Upper lobe of left lung (tissue), 6 donors: ENCODE data around the gene SEPTIN1. TPM values are rescaled to one million over a fixed set of nuclear protein-coding genes. Genes with fewer than 3 reads are reported as not detected.

Experiments
- ATAC-seq, 2 donors: fragments of 200-7000 bp; cut with Tn5 transposase; one replicate each; pipeline ENCODE4 v1.9.1; 2022; ENCODE audit warnings: mild to moderate bottlenecking in 2 of 2, moderate library complexity in 2 of 2; ENCODE audit not compliant: low FRiP score in 2 of 2
- DNase-seq, 2 donors: peaks; one replicate each; pipeline ENCODE4 v3.0.0-alpha.2; 2019 to 2020
- H3K27ac ChIP-seq, 4 donors: fragments of 200-600 bp; sonication (generic); one replicate each; pipeline ENCODE4 v1.5.1; 2016 to 2019
- H3K27me3 ChIP-seq, 4 donors: fragments of 200-600 bp; sonication (generic); one replicate each; pipeline ENCODE4 v1.5.1; 2017 to 2019
- H3K36me3 ChIP-seq, 4 donors: fragments of 200-600 bp; sonication (generic); one replicate each; pipeline ENCODE4 v1.5.1; 2016 to 2019
- H3K4me1 ChIP-seq, 4 donors: fragments of 200-600 bp; sonication (generic); one replicate each; pipeline ENCODE4 v1.5.1; 2018 to 2019
- H3K4me3 ChIP-seq, 4 donors: fragments of 200-600 bp; sonication (generic); one replicate each; pipeline ENCODE4 v1.5.1; 2017 to 2019; ENCODE audit warnings: mild to moderate bottlenecking in 2 of 4, moderate library complexity in 1 of 4
- H3K9me3 ChIP-seq, 4 donors: fragments of 200-600 bp; sonication (generic); one replicate each; pipeline ENCODE4 v1.5.1; 2018 to 2019
- CTCF ChIP-seq, 6 experiments: fragments of 450-650 bp in 4 of 6; fragments of 200-600 bp in 2 of 6; sonication (generic) in 2 of 6; IDR thresholded peaks; one replicate each; pipeline ENCODE4 v1.5.1; 2016 to 2019; ENCODE audit warnings: antibody characterized with exemption in 6 of 6
- EP300 ChIP-seq, 4 donors: sonication (generic); formaldehyde crosslinking; IDR thresholded peaks; one replicate each; pipeline ENCODE4 v1.5.1; 2017; ENCODE audit warnings: antibody characterized with exemption in 4 of 4, control low read depth in 2 of 4
- POLR2A ChIP-seq, 4 donors: fragments of 450-650 bp; IDR thresholded peaks; one replicate each; pipeline ENCODE4 v1.5.1; 2016 to 2017; ENCODE audit warnings: antibody characterized with exemption in 4 of 4, mild to moderate bottlenecking in 2 of 4
- POLR2AphosphoS5 ChIP-seq, 2 donors: sonication (generic); formaldehyde crosslinking; IDR thresholded peaks; one replicate each; pipeline ENCODE4 v1.5.1; 2017; ENCODE audit warnings: antibody characterized with exemption in 2 of 2
- WGBS, 2 donors: methylation state at CpG; one replicate each; pipeline ENCODE4 v1.1.5; 2017 to 2018; 5-methylcytosine and 5-hydroxymethylcytosine counted together
- total RNA-seq, 6 donors: library from RNA; depleted of rRNA in 4 of 6; stranded (reverse); fragments of >200 nt in 4 of 6; gene quantifications; one replicate each; pipeline versions ENCODE4 v1.1.0 to v1.2.1, GENCODE V29; 2016 to 2021
- donor health status: DM: no; HTN: no; CAD: no; lungs with moderate emphysema.
- donor health status: DM: no; HTN: yes; CAD: no; lungs with severe emphysema.

SEPTIN1 gene
- total RNA-seq, 6 donors from 2014 or later = 3.5 to 13.6 (median 7.1) TPM

- Histone ChIP-seq H3K36me3 (peaks cover 20 to 68% (median 51%) of the 10 kb centered on the region in 4 donors), H3K27ac (peak overlapping the region; percentile 93 to 97 (median 96)), H3K4me1 (peaks cover 40 to 55% (median 42%) of the 10 kb centered on the region in 4 donors), H3K27me3 (no peaks in the 10 kb centered on the region), H3K9me3 (no peaks in the 10 kb centered on the region), H3K4me3 (peak overlapping the region in 3 of 4 donors; percentile 66 to 99 (median 79))
- ATAC-seq = no peak
- 69 to 87% methylated on average over 3 to 12 of the region's 12 CpGs for WGBS, 2 donors
- DNase-seq = peak in 1 of 2 donors; percentile 48
- TF ChIP-seq CTCF (IDR thresholded peaks at IDR 0.05) = no peak
- no peak for TF ChIP-seq EP300 (IDR thresholded peaks at IDR 0.05)
- TF ChIP-seq POLR2A (IDR thresholded peaks at IDR 0.05) = no peak
- TF ChIP-seq POLR2AphosphoS5 (IDR thresholded peaks at IDR 0.05) = no peak
These were observed 25.8 kb downstream of the SEPTIN1 start for GRCh38 chr16:30356401-30357084.

GRCh38 chr16:30355954-30356308 is 26.4 kb downstream of the SEPTIN1 start:
- H3K27me3 ChIP-seq = no peaks in the 10 kb centered on the region
- peaks cover 42 to 58% (median 43%) of the 10 kb centered on the region in 4 donors for H3K4me1 ChIP-seq
- peaks cover 20 to 71% (median 57%) of the 10 kb centered on the region in 4 donors for H3K36me3 ChIP-seq
- TF ChIP-seq EP300 (IDR thresholded peaks at IDR 0.05) (no peak), POLR2AphosphoS5 (IDR thresholded peaks at IDR 0.05) (no peak), CTCF (IDR thresholded peaks at IDR 0.05) (no peak), POLR2A (IDR thresholded peaks at IDR 0.05) (no peak)
- no peaks in the 10 kb centered on the region for H3K9me3 ChIP-seq
- ATAC-seq (no peak), DNase-seq (no peak)
- peak overlapping the region; percentile 47 to 99 (median 72) for H3K4me3 ChIP-seq
- H3K27ac ChIP-seq = peak overlapping the region; percentile 93 to 97 (median 96)
- 50 to 54% methylated on average over 7 of the region's 7 CpGs for WGBS, 2 donors

- Histone ChIP-seq H3K4me3 (peak within 1 kb of the TSS; percentile 66 to 99 (median 82)), H3K4me1 (peaks cover 42 to 58% (median 43%) of the 10 kb centered on the region in 4 donors), H3K27ac (peak within 1 kb of the TSS; percentile 93 to 97 (median 96)), H3K36me3 (peaks cover 25 to 72% (median 62%) of the 10 kb centered on the region in 4 donors), H3K27me3 (no peaks in the 10 kb centered on the region), H3K9me3 (no peaks in the 10 kb centered on the region)
- DNase-seq (peak; percentile 95 to 97), ATAC-seq (peak; percentile 93 to 95)
- peak; percentile 90 to 97 for TF ChIP-seq POLR2AphosphoS5 (IDR thresholded peaks at IDR 0.05)
- peak in 3 of 4 donors; percentile 33 to 76 (median 58) for TF ChIP-seq POLR2A (IDR thresholded peaks at IDR 0.05)
- no peak for TF ChIP-seq CTCF (IDR thresholded peaks at IDR 0.05)
- TF ChIP-seq EP300 (IDR thresholded peaks at IDR 0.05) = peak in 2 of 4 donors; percentile 59 to 75
- WGBS, 2 donors = 1 to 2% methylated on average over 37 to 43 of the region's 45 CpGs
These were observed 27.0 kb downstream of the SEPTIN1 start, which contains the start of gene CD2BP2 for GRCh38 chr16:30355144-30355953. Gene CD2BP2 (minus strand): TSS chr16:30355308. CDS start chr16:30354681, 627 bp downstream.

GRCh38 chr16:30354423-30355143 is 27.8 kb downstream of the SEPTIN1 start:
- H3K27ac ChIP-seq = peak overlapping the region; percentile 93 to 97 (median 96)
- H3K27me3 ChIP-seq = no peaks in the 10 kb centered on the region
- peak overlapping the region; percentile 66 to 99 (median 82) for H3K4me3 ChIP-seq
- ATAC-seq (peak; percentile 50 to 56), DNase-seq (no peak)
- peaks cover 25 to 71% (median 59%) of the 10 kb centered on the region in 4 donors for H3K36me3 ChIP-seq
- H3K9me3 ChIP-seq = no peaks in the 10 kb centered on the region
- TF ChIP-seq POLR2AphosphoS5 (IDR thresholded peaks at IDR 0.05) (no peak), EP300 (IDR thresholded peaks at IDR 0.05) (no peak), CTCF (IDR thresholded peaks at IDR 0.05) (peak in 2 of 6 experiments; percentile 9 to 20), POLR2A (IDR thresholded peaks at IDR 0.05) (no peak)
- 3% methylated on average over 22 to 29 of the region's 36 CpGs for WGBS, 2 donors
- peaks cover 42 to 54% (median 43%) of the 10 kb centered on the region in 4 donors for H3K4me1 ChIP-seq
